Activated CD8-positive, alpha-beta T cell treated with anti-CD3 and anti-CD28 coated beads, Interleukin-2, amount 10 ng/mL, durations not matched to agents 7 days and 5 days (primary cell): ENCODE results near the gene COL16A1. TPM values are rescaled to one million over a fixed set of nuclear protein-coding genes. Genes with fewer than 3 reads are reported as not detected.

Experiments
- ATAC-seq: fragments of 150-1000 bp; cut with Tn5 transposase; one replicate; pipeline ENCODE4 v1.10.0; 2021; ENCODE audit warnings: moderate library complexity
- CTCF ChIA-PET: fragments of 350-600 bp; sonication (Branson Sonifier 250); formaldehyde crosslinking; loops from one replicate; lab custom pipeline; 2021; ENCODE audit warnings: antibody characterized with exemption; lab: Charles Lee
- POLR2A ChIA-PET: fragments of 350-600 bp; sonication (Branson Sonifier 250); formaldehyde crosslinking; loops from one replicate; lab custom pipeline; 2021; ENCODE audit warnings: antibody characterized with exemption; lab: Charles Lee
- DNase-seq: peaks from one replicate; pipeline ENCODE4 v3.0.0-alpha.2; 2020
- H3K27ac Mint-ChIP-seq: one replicate; pipeline ENCODE4 v1.8.0; 2021; ENCODE audit warnings: mild to moderate bottlenecking, mixed read lengths
- H3K27me3 Mint-ChIP-seq: one replicate; pipeline ENCODE4 v1.8.0; 2021; ENCODE audit warnings: low read depth, mixed read lengths
- H3K36me3 Mint-ChIP-seq: one replicate; pipeline ENCODE4 v1.8.0; 2021; ENCODE audit warnings: low read depth, mixed read lengths
- H3K4me1 Mint-ChIP-seq: one replicate; pipeline ENCODE4 v1.8.0; 2021; ENCODE audit warnings: low read depth, mixed read lengths
- H3K4me3 Mint-ChIP-seq: one replicate; pipeline ENCODE4 v1.8.0; 2021; ENCODE audit warnings: mild to moderate bottlenecking, mixed read lengths
- H3K9me3 Mint-ChIP-seq: one replicate; pipeline ENCODE4 v1.8.0; 2022; ENCODE audit warnings: mixed read lengths; ENCODE audit not compliant: insufficient read depth
- total RNA-seq, 2 experiments: library from RNA; stranded (reverse); gene quantifications; one replicate each; pipeline ENCODE4 v1.2.3, GENCODE V29; 2021

The COL16A1 gene
- total RNA-seq, 2 experiments from 2014 or later = not detected

- DNase-seq = no peak
- Mint-ChIP-seq H3K9me3 (no peaks in the 10 kb centered on the region), H3K27ac (no peak overlapping the region), H3K4me1 (no peaks in the 10 kb centered on the region), H3K36me3 (no peaks in the 10 kb centered on the region), H3K4me3 (no peak overlapping the region), H3K27me3 (no peaks in the 10 kb centered on the region)
- ChIA-PET POLR2A (no interaction called here), CTCF (interaction anchor here (0.8 to 2.6 kb wide), 3 partner anchors 52 to 128 kb away, joined by 5 to 12 read pairs (median 5); no protein-coding TSS in a partner anchor)
- no peak for ATAC-seq
These were observed 42.9 kb downstream of the COL16A1 start for GRCh38 chr1:31660871-31661455.

GRCh38 chr1:31659889-31660288 is 43.9 kb downstream of the COL16A1 start:
- ChIA-PET CTCF (interaction anchor here (2.6 kb wide), 1 partner anchor 130 kb away, joined by 12 read pairs; no protein-coding TSS in a partner anchor), POLR2A (interaction anchor here (1.0 kb wide), 1 partner anchor 15 kb away, joined by 4 read pairs; the partner anchor contains the start of gene PEF1)
- Mint-ChIP-seq H3K4me3 (no peak overlapping the region), H3K27me3 (no peaks in the 10 kb centered on the region), H3K9me3 (no peaks in the 10 kb centered on the region), H3K36me3 (no peaks in the 10 kb centered on the region), H3K27ac (no peak overlapping the region), H3K4me1 (no peaks in the 10 kb centered on the region)
- DNase-seq (no peak), ATAC-seq (no peak)

GRCh38 chr1:31658721-31659120 is 45.1 kb downstream of the COL16A1 start:
- ATAC-seq (no peak), DNase-seq (no peak)
- Mint-ChIP-seq H3K4me1 (no peaks in the 10 kb centered on the region), H3K4me3 (no peak overlapping the region), H3K9me3 (no peaks in the 10 kb centered on the region), H3K27ac (no peak overlapping the region), H3K36me3 (no peaks in the 10 kb centered on the region), H3K27me3 (no peaks in the 10 kb centered on the region)
- ChIA-PET POLR2A (interaction anchor here (1.0 kb wide), 1 partner anchor 14 kb away, joined by 4 read pairs; the partner anchor contains the start of gene PEF1), CTCF (interaction anchor here (0.6 to 1.5 kb wide), 2 partner anchors 14 to 87 kb away, joined by 3 to 5 read pairs; partner anchors contain the start of gene PEF1)

GRCh38 chr1:31657972-31658510 is 45.8 kb downstream of the COL16A1 start:
- CTCF ChIA-PET = interaction anchor here (1.5 kb wide), 1 partner anchor 13 kb away, joined by 5 read pairs; the partner anchor contains the start of gene PEF1
- Mint-ChIP-seq H3K27ac (no peak overlapping the region), H3K4me3 (no peak overlapping the region), H3K9me3 (no peaks in the 10 kb centered on the region), H3K36me3 (no peaks in the 10 kb centered on the region), H3K4me1 (no peaks in the 10 kb centered on the region), H3K27me3 (no peaks in the 10 kb centered on the region)
- POLR2A ChIA-PET = no interaction called here
- no peak for DNase-seq
- no peak for ATAC-seq

- no peak overlapping the region for H3K27ac Mint-ChIP-seq
These were observed 46.6 kb downstream of the COL16A1 start for GRCh38 chr1:31657020-31657804.

GRCh38 chr1:31655756-31656155 is 48.1 kb downstream of the COL16A1 start:
- Mint-ChIP-seq H3K27me3 (no peaks in the 10 kb centered on the region), H3K4me1 (no peaks in the 10 kb centered on the region), H3K4me3 (no peak overlapping the region), H3K27ac (no peak overlapping the region), H3K36me3 (no peaks in the 10 kb centered on the region), H3K9me3 (no peaks in the 10 kb centered on the region)
- no peak for DNase-seq
- ATAC-seq = no peak
- ChIA-PET CTCF (no interaction called here), POLR2A (no interaction called here)

More at GRCh38 chr1:31657020-31657804, 46.6 kb downstream of the COL16A1 start:
- CTCF ChIA-PET = interaction anchor here (1.5 kb wide), 1 partner anchor 12 kb away, joined by 5 read pairs; the partner anchor contains the start of gene PEF1
- Mint-ChIP-seq H3K9me3 (no peaks in the 10 kb centered on the region), H3K36me3 (no peaks in the 10 kb centered on the region), H3K4me1 (no peaks in the 10 kb centered on the region), H3K27me3 (no peaks in the 10 kb centered on the region), H3K4me3 (no peak overlapping the region)
- ATAC-seq (no peak), DNase-seq (no peak)
- POLR2A ChIA-PET = no interaction called here

GRCh38 chr1:31655104-31655503 is 48.7 kb downstream of the COL16A1 start:
- ATAC-seq (no peak), DNase-seq (no peak)
- H3K36me3 Mint-ChIP-seq = no peaks in the 10 kb centered on the region
- no peaks in the 10 kb centered on the region for H3K4me1 Mint-ChIP-seq
- no peaks in the 10 kb centered on the region for H3K27me3 Mint-ChIP-seq
- H3K4me3 Mint-ChIP-seq = no peak overlapping the region
- ChIA-PET POLR2A (no interaction called here), CTCF (interaction anchor here (0.5 kb wide), 1 partner anchor 50 kb away, joined by 3 read pairs; no protein-coding TSS in a partner anchor)
- H3K9me3 Mint-ChIP-seq = no peaks in the 10 kb centered on the region
- no peak overlapping the region for H3K27ac Mint-ChIP-seq

- no peak overlapping the region for H3K27ac Mint-ChIP-seq
- no peaks in the 10 kb centered on the region for H3K27me3 Mint-ChIP-seq
These were observed 49.4 kb downstream of the COL16A1 start for GRCh38 chr1:31654474-31654776.

GRCh38 chr1:31653717-31654473 is 49.9 kb downstream of the COL16A1 start:
- ATAC-seq (no peak), DNase-seq (no peak)
- H3K4me3 Mint-ChIP-seq = no peak overlapping the region
- no peak overlapping the region for H3K27ac Mint-ChIP-seq
- H3K9me3 Mint-ChIP-seq = no peaks in the 10 kb centered on the region
- H3K27me3 Mint-ChIP-seq = no peaks in the 10 kb centered on the region
- no peaks in the 10 kb centered on the region for H3K36me3 Mint-ChIP-seq
- ChIA-PET CTCF (interaction anchor here (1.3 kb wide), 1 partner anchor 135 kb away, joined by 5 read pairs; no protein-coding TSS in a partner anchor), POLR2A (interaction anchor here (0.7 kb wide), 1 partner anchor 1425 kb away, joined by 3 read pairs; no protein-coding TSS in a partner anchor)
- H3K4me1 Mint-ChIP-seq = no peaks in the 10 kb centered on the region

More at GRCh38 chr1:31654474-31654776, 49.4 kb downstream of the COL16A1 start:
- no peak for ATAC-seq
- no peak overlapping the region for H3K4me3 Mint-ChIP-seq
- POLR2A ChIA-PET = interaction anchor here (0.7 kb wide), 1 partner anchor 1426 kb away, joined by 3 read pairs; no protein-coding TSS in a partner anchor
- H3K9me3 Mint-ChIP-seq = no peaks in the 10 kb centered on the region
- no peaks in the 10 kb centered on the region for H3K4me1 Mint-ChIP-seq
- no peak for DNase-seq
- no peaks in the 10 kb centered on the region for H3K36me3 Mint-ChIP-seq
- CTCF ChIA-PET = no interaction called here

GRCh38 chr1:31652891-31653499 is 50.8 kb downstream of the COL16A1 start:
- Mint-ChIP-seq H3K4me3 (no peak overlapping the region), H3K27me3 (no peaks in the 10 kb centered on the region), H3K27ac (no peak overlapping the region), H3K9me3 (no peaks in the 10 kb centered on the region), H3K36me3 (no peaks in the 10 kb centered on the region), H3K4me1 (no peaks in the 10 kb centered on the region)
- CTCF ChIA-PET = interaction anchor here (1.3 kb wide), 1 partner anchor 136 kb away, joined by 5 read pairs; no protein-coding TSS in a partner anchor
- POLR2A ChIA-PET = no interaction called here
- DNase-seq (no peak), ATAC-seq (no peak)

GRCh38 chr1:31651766-31652165 is 52.1 kb downstream of the COL16A1 start:
- Mint-ChIP-seq H3K27ac (no peak overlapping the region), H3K4me3 (no peak overlapping the region), H3K4me1 (peaks cover 2% of the 10 kb centered on the region), H3K9me3 (no peaks in the 10 kb centered on the region), H3K27me3 (no peaks in the 10 kb centered on the region), H3K36me3 (no peaks in the 10 kb centered on the region)
- ChIA-PET CTCF (interaction anchor here (1.0 kb wide), 1 partner anchor 33 kb away, joined by 3 read pairs; no protein-coding TSS in a partner anchor), POLR2A (no interaction called here)
- DNase-seq = no peak
- ATAC-seq = no peak
